Natural killer cell (primary cell): ENCODE results near the gene ADAM10. TPM values are rescaled to one million over a fixed set of nuclear protein-coding genes. Genes with fewer than 3 reads are reported as not detected.

Source experiments
- ATAC-seq, 3 donors: fragments of 150-1000 bp in 2 of 3; fragments of 200-7000 bp in 1 of 3; cut with Tn5 transposase; 1 replicate in 1 of 3; 2 replicates in 2 of 3; pipeline ENCODE4 v1.10.0; 2021; ENCODE audit warnings: mild to moderate bottlenecking in 2 of 3, moderate library complexity in 2 of 3
- DNase-seq, 2 donors: peaks; one replicate each; pipeline versions ENCODE4 v3.0.0 to v3.0.0-alpha.2; 2013 to 2021; ENCODE audit warnings: mixed read lengths in 1 of 2
- H3K27ac ChIP-seq: one replicate; pipeline ENCODE4 v1.5.1; 2013; ENCODE audit warnings: mild to moderate bottlenecking, low read length
- H3K27me3 ChIP-seq: one replicate; pipeline ENCODE4 v1.6.1; 2013; ENCODE audit warnings: low read length; ENCODE audit not compliant: control insufficient read depth, insufficient read depth
- H3K36me3 ChIP-seq: one replicate; pipeline ENCODE4 v1.6.1; 2013; ENCODE audit warnings: low read length; ENCODE audit not compliant: control insufficient read depth, insufficient read depth
- H3K4me1 ChIP-seq: one replicate; pipeline ENCODE4 v1.6.1; 2013; ENCODE audit warnings: low read length; ENCODE audit not compliant: control insufficient read depth, insufficient read depth
- H3K4me3 ChIP-seq: one replicate; pipeline ENCODE4 v1.5.1; 2013; ENCODE audit warnings: low read length
- H3K9me3 ChIP-seq: one replicate; pipeline ENCODE4 v1.6.1; 2013; ENCODE audit warnings: low read length; ENCODE audit not compliant: control insufficient read depth, insufficient read depth
- H3K27ac Mint-ChIP-seq, 2 donors: one replicate each; pipeline ENCODE4 v1.8.0; 2022; ENCODE audit warnings: mild to moderate bottlenecking in 2 of 2, mixed read lengths in 2 of 2, moderate library complexity in 1 of 2
- H3K27me3 Mint-ChIP-seq, 2 donors: one replicate each; pipeline ENCODE4 v1.8.0; 2022; ENCODE audit warnings: low read depth in 2 of 2, mixed read lengths in 2 of 2
- H3K36me3 Mint-ChIP-seq: one replicate; pipeline ENCODE4 v1.8.0; 2022; ENCODE audit warnings: mixed read lengths
- H3K4me1 Mint-ChIP-seq, 2 donors: one replicate each; pipeline ENCODE4 v1.8.0; 2022; ENCODE audit warnings: mixed read lengths in 2 of 2
- H3K4me3 Mint-ChIP-seq: one replicate; pipeline ENCODE4 v1.8.0; 2022; ENCODE audit warnings: mild to moderate bottlenecking, moderate library complexity, mixed read lengths
- H3K9me3 Mint-ChIP-seq, 2 donors: one replicate each; pipeline ENCODE4 v1.8.0; 2022; ENCODE audit warnings: mixed read lengths in 2 of 2
- WGBS: methylation state at CpG from one replicate; pipeline ENCODE4 v1.1.7; 2013; ENCODE audit warnings: missing lambda C conversion rate; ENCODE audit not compliant: insufficient coverage; 5-methylcytosine and 5-hydroxymethylcytosine counted together
- intact Hi-C: fragments of 100-400 bp; cut with micrococcal nuclease; formaldehyde crosslinking; loops from one replicate; pipeline ENCODE4 v1.14.2; 2022
- total RNA-seq, 4 donors: library from RNA; stranded (reverse); fragments of 120-200 nt in 1 of 4; gene quantifications; one replicate each; pipeline versions ENCODE4 v1.2.3 to v1.2.4, GENCODE V29; 2013 to 2022
- TF ChIP-seq, protein P1 (sequence below): fragments of 200-600 bp; IDR thresholded peaks from one replicate; pipeline ENCODE4 v1.8.0; 2022; ENCODE audit warnings: antibody characterized with exemption

Gene ADAM10
- total RNA-seq, 3 donors from 2014 or later (not counting 1 experiment from before 2014, with no cell fraction given) = 223 to 297 (median 259) TPM

DNA sequence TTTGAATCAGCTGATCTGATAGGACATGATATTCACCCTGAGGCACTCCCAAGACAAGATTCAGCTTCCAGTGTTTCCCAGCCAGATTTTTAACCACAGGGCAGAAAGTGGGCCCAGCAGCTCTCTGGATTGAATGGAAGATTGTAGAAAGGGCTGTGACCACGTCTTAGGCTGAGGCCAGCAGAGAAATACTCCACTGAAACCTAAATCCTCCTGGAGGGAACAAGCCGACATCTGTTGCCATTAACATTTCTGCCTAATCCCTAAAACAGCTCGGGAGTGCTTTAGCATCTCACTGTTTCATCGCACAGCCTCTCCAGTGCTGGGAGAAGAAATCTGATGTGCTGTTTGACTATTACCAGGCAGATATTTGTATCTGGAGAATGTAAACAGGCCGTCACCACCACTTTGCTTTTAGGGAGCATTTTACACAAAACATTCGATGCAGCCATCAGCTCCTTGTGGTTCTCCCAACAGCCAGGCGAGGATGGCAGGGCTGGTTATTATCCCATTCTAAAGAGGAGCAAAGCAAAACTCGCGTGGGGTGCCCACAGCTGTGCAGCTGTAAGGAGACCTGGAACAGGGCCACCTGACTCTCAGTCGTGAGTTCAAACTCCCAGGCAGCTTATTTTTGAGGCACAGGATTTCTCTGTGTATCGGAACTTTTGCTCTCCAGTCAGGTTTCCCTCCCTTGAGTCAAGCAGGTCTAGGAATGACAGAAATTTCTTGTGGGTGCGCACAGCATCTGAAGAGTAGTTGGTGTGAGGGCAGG lies 200.3 kb downstream of the ADAM10 start:
- Mint-ChIP-seq H3K9me3 (no peaks in the 10 kb centered on the region), H3K4me3 (no peak overlapping the region), H3K27ac (no peak overlapping the region), H3K4me1 (peaks cover 66 to 75% of the 10 kb centered on the region in 2 donors), H3K36me3 (no peaks in the 10 kb centered on the region), H3K27me3 (peaks cover 0 to 10% of the 10 kb centered on the region in 2 donors)
- WGBS = 92% methylated on average over 12 of the region's 12 CpGs
- peaks cover 57% of the 10 kb centered on the region for H3K4me1 ChIP-seq
- TF ChIP-seq, protein P1, sequence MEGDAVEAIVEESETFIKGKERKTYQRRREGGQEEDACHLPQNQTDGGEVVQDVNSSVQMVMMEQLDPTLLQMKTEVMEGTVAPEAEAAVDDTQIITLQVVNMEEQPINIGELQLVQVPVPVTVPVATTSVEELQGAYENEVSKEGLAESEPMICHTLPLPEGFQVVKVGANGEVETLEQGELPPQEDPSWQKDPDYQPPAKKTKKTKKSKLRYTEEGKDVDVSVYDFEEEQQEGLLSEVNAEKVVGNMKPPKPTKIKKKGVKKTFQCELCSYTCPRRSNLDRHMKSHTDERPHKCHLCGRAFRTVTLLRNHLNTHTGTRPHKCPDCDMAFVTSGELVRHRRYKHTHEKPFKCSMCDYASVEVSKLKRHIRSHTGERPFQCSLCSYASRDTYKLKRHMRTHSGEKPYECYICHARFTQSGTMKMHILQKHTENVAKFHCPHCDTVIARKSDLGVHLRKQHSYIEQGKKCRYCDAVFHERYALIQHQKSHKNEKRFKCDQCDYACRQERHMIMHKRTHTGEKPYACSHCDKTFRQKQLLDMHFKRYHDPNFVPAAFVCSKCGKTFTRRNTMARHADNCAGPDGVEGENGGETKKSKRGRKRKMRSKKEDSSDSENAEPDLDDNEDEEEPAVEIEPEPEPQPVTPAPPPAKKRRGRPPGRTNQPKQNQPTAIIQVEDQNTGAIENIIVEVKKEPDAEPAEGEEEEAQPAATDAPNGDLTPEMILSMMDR = no peak
- no peak for ATAC-seq
- H3K4me3 ChIP-seq = no peak overlapping the region
- no peaks in the 10 kb centered on the region for H3K36me3 ChIP-seq
- no peak overlapping the region for H3K27ac ChIP-seq
- H3K9me3 ChIP-seq = no peaks in the 10 kb centered on the region
- DNase-seq = no peak
- intact Hi-C loops = no loop called here
- H3K27me3 ChIP-seq = no peaks in the 10 kb centered on the region

DNA sequence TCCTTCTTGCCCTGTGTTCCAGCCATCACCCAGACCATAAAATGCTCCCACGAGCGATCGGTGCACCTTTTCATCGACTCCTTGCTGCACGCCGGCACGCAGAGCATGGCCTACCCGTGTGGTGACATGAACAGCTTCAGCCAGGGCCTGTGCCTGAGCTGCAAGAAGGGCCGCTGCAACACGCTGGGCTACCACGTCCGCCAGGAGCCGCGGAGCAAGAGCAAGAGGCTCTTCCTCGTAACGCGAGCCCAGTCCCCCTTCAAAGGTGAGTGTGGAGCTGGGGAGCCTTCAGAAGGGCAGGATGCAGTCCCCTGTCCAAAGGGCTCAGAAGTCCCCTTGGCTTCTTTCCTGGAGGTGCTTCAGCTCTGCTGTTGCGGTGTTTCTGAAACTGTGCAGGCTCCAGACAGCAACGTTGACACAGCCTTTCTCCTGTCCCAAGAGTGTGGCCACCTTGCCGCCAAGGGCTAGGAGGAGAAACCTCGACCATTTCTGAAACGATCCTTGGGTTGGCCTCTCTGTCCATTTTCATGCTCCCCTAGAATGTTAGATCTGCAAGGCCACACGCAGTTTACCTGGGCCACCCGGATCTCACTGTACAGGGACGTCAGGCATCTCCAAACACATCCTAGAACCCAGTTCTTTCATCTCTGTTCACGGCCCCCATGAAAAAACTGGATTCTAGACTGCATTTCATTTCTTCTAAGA lies 201.0 kb downstream of the ADAM10 start:
- Mint-ChIP-seq H3K36me3 (no peaks in the 10 kb centered on the region), H3K9me3 (no peaks in the 10 kb centered on the region), H3K4me1 (peaks cover 60 to 72% of the 10 kb centered on the region in 2 donors), H3K4me3 (no peak overlapping the region), H3K27ac (no peak overlapping the region), H3K27me3 (peaks cover 0 to 8% of the 10 kb centered on the region in 2 donors)
- Histone ChIP-seq H3K27me3 (no peaks in the 10 kb centered on the region), H3K4me1 (peaks cover 57% of the 10 kb centered on the region), H3K9me3 (no peaks in the 10 kb centered on the region), H3K4me3 (no peak overlapping the region), H3K36me3 (no peaks in the 10 kb centered on the region), H3K27ac (no peak overlapping the region)
- intact Hi-C loops = no loop called here
- DNase-seq (no peak), ATAC-seq (no peak)
- TF ChIP-seq, protein P1 = no peak
- WGBS = 90% methylated on average over 26 of the region's 26 CpGs

DNA sequence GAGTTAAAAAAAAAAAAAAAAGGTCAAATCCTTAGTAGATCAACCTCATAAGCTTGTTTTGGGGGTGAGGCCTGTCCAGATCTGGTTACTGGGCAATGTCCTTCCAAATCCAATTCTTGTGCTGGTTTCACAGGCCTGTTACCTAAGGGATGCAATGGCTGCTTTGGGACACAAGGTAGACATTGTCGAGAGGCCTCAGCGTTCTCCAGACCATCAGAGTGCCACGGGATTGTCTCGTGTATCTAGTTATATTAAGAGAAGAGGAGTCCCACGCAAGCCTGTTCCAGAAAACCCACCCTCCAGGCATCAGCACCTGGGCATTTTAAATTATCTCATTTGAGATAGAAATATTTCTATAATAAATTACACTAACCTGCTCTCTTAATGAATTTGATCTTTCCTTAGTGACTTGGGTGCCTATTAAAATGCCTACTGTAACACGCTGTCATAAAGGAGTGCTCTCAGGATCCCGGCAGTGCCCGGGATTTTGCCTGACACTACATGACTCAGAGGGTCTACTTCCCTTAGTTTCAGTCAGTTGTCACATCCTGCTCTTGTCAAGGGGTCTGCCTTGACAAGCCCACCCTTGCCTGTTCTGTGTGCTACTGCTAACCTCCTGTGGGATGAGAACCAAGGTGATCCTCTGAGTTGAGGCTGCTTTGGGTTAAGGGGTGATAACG lies 201.7 kb downstream of the ADAM10 start:
- no peaks in the 10 kb centered on the region for H3K36me3 Mint-ChIP-seq
- 95% methylated on average over 7 of the region's 9 CpGs for WGBS
- peaks cover 54 to 69% of the 10 kb centered on the region in 2 donors for H3K4me1 Mint-ChIP-seq
- H3K9me3 ChIP-seq = no peaks in the 10 kb centered on the region
- H3K4me3 Mint-ChIP-seq = no peak overlapping the region
- H3K27ac Mint-ChIP-seq = no peak overlapping the region
- intact Hi-C loops = no loop called here
- peaks cover 0 to 2% of the 10 kb centered on the region in 2 donors for H3K27me3 Mint-ChIP-seq
- no peaks in the 10 kb centered on the region for H3K36me3 ChIP-seq
- H3K4me3 ChIP-seq = no peak overlapping the region
- peaks cover 50% of the 10 kb centered on the region for H3K4me1 ChIP-seq
- no peaks in the 10 kb centered on the region for H3K27me3 ChIP-seq
- ATAC-seq (no peak), DNase-seq (no peak)
- no peaks in the 10 kb centered on the region for H3K9me3 Mint-ChIP-seq
- no peak overlapping the region for H3K27ac ChIP-seq
- TF ChIP-seq, protein P1 = no peak
